A673 (cell line): ENCODE measurements around the gene SWSAP1. TPM values are rescaled to one million over a fixed set of nuclear protein-coding genes. Genes with fewer than 3 reads are reported as not detected.
A peak's percentile ranks its signal among the peaks of the same experiment; 100 is the strongest.

ENCODE experiments used
- BruUV-seq: library from RNA; stranded (reverse); fragments of 400-500 nt; replicated peaks from 2 replicates; lab custom pipeline; 2021; lab: Mats Ljungman, UMichigan
- CTCF ChIA-PET: fragments of 300-600 bp; sonication (Branson Sonifier 250); formaldehyde crosslinking; loops from one replicate; lab custom pipeline; 2022; ENCODE audit warnings: antibody characterized with exemption; lab: Charles Lee
- POLR2A ChIA-PET: fragments of 300-600 bp; sonication (Branson Sonifier 250); formaldehyde crosslinking; loops from one replicate; lab custom pipeline; 2022; ENCODE audit warnings: antibody characterized with exemption; ENCODE audit not compliant: low non-redundant PET; lab: Charles Lee
- DNase-seq: peaks from one replicate; pipeline ENCODE4 v3.0.0-alpha.2; 2015; ENCODE audit warnings: low spot score
- H3K27ac ChIP-seq: fragments of 200-600 bp; sonication (generic); 2 replicates; pipeline ENCODE4 v1.5.1; 2016; ENCODE audit warnings: mixed run types, low read depth, mild to moderate bottlenecking, mixed read lengths, antibody characterized with exemption, low read length; ENCODE audit not compliant: poor library complexity, severe bottlenecking
- H3K27me3 ChIP-seq: fragments of 200-600 bp; sonication (generic); replicated peaks from 2 replicates; pipeline ENCODE4 v1.6.1; 2017; ENCODE audit warnings: mixed run types, low read depth, mild to moderate bottlenecking, mixed read lengths, antibody characterized with exemption, low read length; ENCODE audit not compliant: insufficient read depth, poor library complexity
- H3K36me3 ChIP-seq: fragments of 200-600 bp; sonication (generic); 2 replicates; pipeline ENCODE4 v1.6.1; 2016; ENCODE audit warnings: mixed run types, mild to moderate bottlenecking, mixed read lengths, antibody characterized with exemption, low read length; ENCODE audit not compliant: insufficient read depth, poor library complexity, severe bottlenecking
- H3K4me1 ChIP-seq: fragments of 200-600 bp; sonication (generic); 2 replicates; pipeline ENCODE4 v1.6.1; 2017; ENCODE audit warnings: mixed run types, mild to moderate bottlenecking, mixed read lengths, antibody characterized with exemption, low read length; ENCODE audit not compliant: insufficient read depth, poor library complexity, severe bottlenecking
- H3K4me3 ChIP-seq: fragments of 200-600 bp; sonication (generic); 2 replicates; pipeline ENCODE4 v1.5.1; 2016; ENCODE audit warnings: low read depth, mixed run types, mild to moderate bottlenecking, mixed read lengths, low read length; ENCODE audit not compliant: poor library complexity, severe bottlenecking
- H3K9me3 ChIP-seq: fragments of 200-600 bp; sonication (generic); 2 replicates; pipeline ENCODE4 v1.6.1; 2016; ENCODE audit warnings: mixed run types, low read depth, mild to moderate bottlenecking, mixed read lengths, antibody characterized with exemption, low read length; ENCODE audit not compliant: poor library complexity, severe bottlenecking
- EZH2 ChIP-seq: fragments of 200-600 bp; sonication (generic); IDR thresholded peaks from 2 replicates; pipeline ENCODE4 v1.6.1; 2017; ENCODE audit warnings: borderline replicate concordance, low read depth, mild to moderate bottlenecking, mixed read lengths, antibody characterized with exemption, low read length; ENCODE audit not compliant: poor library complexity, severe bottlenecking
- intact Hi-C: fragments of 100-400 bp; cut with micrococcal nuclease; formaldehyde crosslinking; loops from one replicate; pipeline ENCODE4 v1.10.0; 2022; ENCODE audit not compliant: unreplicated experiment
- total RNA-seq: library from RNA; stranded (reverse); gene quantifications from 2 replicates; pipeline ENCODE4 v1.2.3, GENCODE V29; 2021
- TF ChIP-seq, protein P1 (sequence below): fragments of 300-800, 200-600 bp; sonication (generic); conservative IDR thresholded peaks from 2 replicates; pipeline ENCODE4 v1.5.1; 2017; ENCODE audit warnings: low read depth, mild to moderate bottlenecking, antibody characterized with exemption, low read length, moderate library complexity, mixed read lengths

SWSAP1 gene
- total RNA-seq, 1 experiment from 2014 or later: 3.3 TPM

DNA sequence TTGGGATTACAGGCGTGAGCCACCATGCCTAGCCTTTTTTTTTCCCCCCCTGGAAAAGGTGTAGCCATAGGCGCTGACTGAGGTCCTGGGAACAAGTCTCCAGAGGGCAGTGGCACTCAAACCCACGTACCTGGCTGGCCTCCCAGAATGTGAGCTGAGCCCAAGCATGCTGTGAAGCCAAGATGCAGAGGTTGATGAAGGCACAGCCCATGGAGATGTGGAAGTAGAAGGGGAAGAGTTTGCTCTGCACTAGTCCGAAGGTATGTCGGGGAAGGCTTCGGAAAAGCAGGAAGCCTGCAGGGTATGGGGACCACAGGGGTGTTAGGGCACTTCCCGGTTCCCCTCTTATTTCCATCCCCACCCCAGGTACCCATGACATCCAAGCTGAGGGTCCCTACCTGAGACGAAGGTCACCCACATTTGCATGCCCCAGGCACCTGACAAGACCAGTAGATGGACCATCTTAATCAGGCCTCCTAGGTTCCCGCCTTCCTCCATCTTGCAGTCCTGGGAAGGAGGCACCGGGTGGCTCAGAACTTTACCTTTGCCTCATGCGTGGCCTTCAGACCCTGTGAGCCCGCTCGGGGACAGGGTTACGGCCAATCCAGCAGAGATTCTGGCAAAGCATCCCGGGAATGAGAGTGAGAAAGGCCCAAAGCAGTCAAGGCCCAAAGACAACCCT is 29.2 kb upstream of the SWSAP1 start:
- intact Hi-C loops: no loop called here
- Histone ChIP-seq H3K4me1 (peaks cover 14% of the 10 kb centered on the region), H3K9me3 (no peaks in the 10 kb centered on the region), H3K27ac (peak overlapping the region; percentile 67), H3K36me3 (peaks cover 4% of the 10 kb centered on the region), H3K4me3 (peak overlapping the region; percentile 69), H3K27me3 (no peaks in the 10 kb centered on the region)
- ChIA-PET CTCF (interaction anchor here (0.9 to 1.0 kb wide), 2 partner anchors 30 to 36 kb away, joined by 3 read pairs; partner anchors contain the start of gene SWSAP1), POLR2A (interaction anchor here (1.1 kb wide), 1 partner anchor 59 kb away, joined by 5 read pairs; no protein-coding TSS in a partner anchor)
- BruUV-seq: no TSS peak
- DNase-seq: no peak
- no peak for TF ChIP-seq EZH2

DNA sequence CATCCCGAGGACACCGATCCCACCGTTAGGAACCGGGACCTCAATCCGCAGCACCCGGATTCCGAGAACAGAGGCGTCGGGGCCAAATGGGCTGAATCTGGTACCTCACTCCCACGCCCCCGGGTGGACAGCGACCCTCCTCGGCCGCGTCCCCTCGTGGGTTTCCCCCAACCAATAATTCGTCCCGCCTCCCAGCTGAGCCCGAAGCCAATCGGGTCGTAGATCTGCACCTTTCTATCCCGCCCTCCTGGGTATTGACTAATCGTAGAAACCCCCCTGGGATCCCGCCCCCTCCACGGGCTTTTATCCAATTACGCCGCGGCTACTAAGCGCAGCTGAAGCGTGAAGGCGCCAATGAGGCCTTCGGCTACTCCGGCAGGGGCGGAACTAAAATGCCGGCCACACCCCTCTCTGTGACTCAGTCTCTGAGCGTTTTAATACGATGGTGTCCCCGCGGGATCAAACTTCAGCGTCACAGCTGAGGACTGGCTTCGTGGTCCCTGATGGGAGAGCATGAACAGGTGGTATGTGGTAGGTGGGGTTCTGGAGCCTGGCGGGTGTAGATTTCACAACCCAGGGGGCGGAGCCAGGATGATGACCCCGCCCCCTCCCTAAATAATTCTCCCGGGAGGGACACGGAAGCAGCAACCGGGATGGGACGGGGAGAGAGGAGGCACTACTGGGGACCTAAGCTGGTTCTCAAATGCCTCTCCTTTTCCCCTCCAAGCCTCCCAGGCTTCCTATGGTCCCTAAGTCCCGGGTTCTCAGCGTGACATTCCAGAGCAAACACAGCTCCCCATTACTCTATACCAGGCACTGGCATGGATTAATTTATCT is 28.1 kb upstream of the SWSAP1 start, which contains the start of the genes CCDC159 and TMEM205:
CCDC159 (plus strand) TSS at position 416 of the 837 bp plus-strand sequence; CDS start at position 504, 88 bp downstream.
TMEM205 (minus strand) TSS at position 165 of the 837 bp plus-strand sequence. CDS start 649 bp downstream, outside the sequence.
- Histone ChIP-seq H3K9me3 (no peaks in the 10 kb centered on the region), H3K4me3 (peak within 1 kb of the TSS; percentile 69), H3K27ac (peak within 1 kb of the TSS; percentile 67), H3K36me3 (peaks cover 4% of the 10 kb centered on the region), H3K27me3 (no peaks in the 10 kb centered on the region), H3K4me1 (peaks cover 14% of the 10 kb centered on the region)
- ChIA-PET POLR2A (interaction anchor here (1.1 kb wide), 1 partner anchor 60 kb away, joined by 5 read pairs; no protein-coding TSS in a partner anchor), CTCF (interaction anchor here (0.6 to 1.2 kb wide), 4 partner anchors 29 to 96 kb away, joined by 3 to 18 read pairs (median 3); partner anchors contain the start of gene SWSAP1)
- peak; percentile 100 for DNase-seq
- intact Hi-C loops: no loop called here
- BruUV-seq: no TSS peak
- TF ChIP-seq, protein P1, sequence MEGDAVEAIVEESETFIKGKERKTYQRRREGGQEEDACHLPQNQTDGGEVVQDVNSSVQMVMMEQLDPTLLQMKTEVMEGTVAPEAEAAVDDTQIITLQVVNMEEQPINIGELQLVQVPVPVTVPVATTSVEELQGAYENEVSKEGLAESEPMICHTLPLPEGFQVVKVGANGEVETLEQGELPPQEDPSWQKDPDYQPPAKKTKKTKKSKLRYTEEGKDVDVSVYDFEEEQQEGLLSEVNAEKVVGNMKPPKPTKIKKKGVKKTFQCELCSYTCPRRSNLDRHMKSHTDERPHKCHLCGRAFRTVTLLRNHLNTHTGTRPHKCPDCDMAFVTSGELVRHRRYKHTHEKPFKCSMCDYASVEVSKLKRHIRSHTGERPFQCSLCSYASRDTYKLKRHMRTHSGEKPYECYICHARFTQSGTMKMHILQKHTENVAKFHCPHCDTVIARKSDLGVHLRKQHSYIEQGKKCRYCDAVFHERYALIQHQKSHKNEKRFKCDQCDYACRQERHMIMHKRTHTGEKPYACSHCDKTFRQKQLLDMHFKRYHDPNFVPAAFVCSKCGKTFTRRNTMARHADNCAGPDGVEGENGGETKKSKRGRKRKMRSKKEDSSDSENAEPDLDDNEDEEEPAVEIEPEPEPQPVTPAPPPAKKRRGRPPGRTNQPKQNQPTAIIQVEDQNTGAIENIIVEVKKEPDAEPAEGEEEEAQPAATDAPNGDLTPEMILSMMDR: 0 out of 2 replicates have a peak, but pooled peaks have one; percentile 34
- no peak for TF ChIP-seq EZH2

DNA sequence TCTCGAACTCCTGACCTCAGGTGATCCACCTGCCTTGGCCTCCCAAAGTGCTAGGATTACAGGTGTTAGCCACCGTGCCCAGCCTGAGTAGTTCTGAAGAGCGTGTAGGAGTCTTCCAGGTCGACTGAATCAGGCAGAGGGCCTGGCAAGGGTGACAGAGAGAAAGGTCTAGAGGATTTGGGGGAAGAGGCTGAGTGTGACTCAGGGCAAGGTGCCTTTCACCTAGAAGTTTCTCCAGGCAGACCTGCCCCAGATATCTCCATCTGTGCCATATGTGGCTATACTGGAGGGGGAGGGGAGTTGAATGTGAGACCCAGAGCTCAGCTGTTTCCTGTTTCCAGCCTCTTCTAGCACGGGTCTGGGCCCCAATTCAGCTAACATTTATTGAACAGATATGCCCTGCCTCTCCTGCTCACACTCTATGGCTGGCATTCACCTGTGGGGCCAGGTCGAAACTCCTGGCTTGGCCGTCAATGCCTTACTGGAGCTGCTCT is 26.9 kb upstream of the SWSAP1 start:
- ChIA-PET POLR2A (no interaction called here), CTCF (no interaction called here)
- no peak overlapping the region for H3K27ac ChIP-seq
- peaks cover 14% of the 10 kb centered on the region for H3K4me1 ChIP-seq
- H3K36me3 ChIP-seq: peaks cover under 1% of the 10 kb centered on the region
- DNase-seq: no peak
- H3K4me3 ChIP-seq: no peak overlapping the region
- TF ChIP-seq, protein P1: no peak
- TF ChIP-seq EZH2: no peak
- BruUV-seq: no TSS peak
- intact Hi-C loops: no loop called here
- no peaks in the 10 kb centered on the region for H3K27me3 ChIP-seq
- H3K9me3 ChIP-seq: no peaks in the 10 kb centered on the region
